ENCODE data around the gene RNF212.

DNA sequence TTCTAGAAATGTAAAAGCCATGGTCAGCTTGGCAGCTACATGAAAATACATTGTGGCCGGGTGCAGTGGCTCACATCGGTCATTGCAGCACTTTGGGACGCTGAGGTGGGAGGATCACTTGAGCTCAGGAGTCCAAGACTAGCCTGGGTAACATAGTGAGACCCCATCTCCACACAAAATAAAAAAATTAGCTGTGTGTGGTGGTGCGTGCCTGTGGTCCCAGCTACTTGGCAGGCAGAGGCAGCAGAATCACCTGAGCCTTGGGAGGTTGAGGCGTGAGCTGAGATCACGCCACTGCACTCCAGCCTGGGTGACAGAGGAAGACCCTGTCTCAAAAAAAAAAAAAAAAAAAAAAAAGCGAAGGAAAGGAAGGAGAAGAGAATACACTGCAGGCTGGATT is 29.0 kb downstream of the RNF212 start:
- no peak for TF ChIP-seq CTCF (IDR thresholded peaks at IDR 0.05; ENCODE audit: extremely low read depth in 1 of 2, insufficient read depth in 1 of 2, low read depth in 1 of 2, low read length in 2 of 2)
- TF ChIP-seq, protein P1, sequence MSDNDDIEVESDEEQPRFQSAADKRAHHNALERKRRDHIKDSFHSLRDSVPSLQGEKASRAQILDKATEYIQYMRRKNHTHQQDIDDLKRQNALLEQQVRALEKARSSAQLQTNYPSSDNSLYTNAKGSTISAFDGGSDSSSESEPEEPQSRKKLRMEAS (IDR thresholded peaks at IDR 0.05; ENCODE audit: insufficient read depth, insufficient read length), result no peak
- no peak for TF ChIP-seq JUN (IDR thresholded peaks at IDR 0.05; ENCODE audit: borderline replicate concordance, insufficient read depth, insufficient read length, low read depth)
- no peak for TF ChIP-seq POLR2A (IDR thresholded peaks at IDR 0.05; ENCODE audit: low read depth, low read length)
- TF ChIP-seq EZH2 (IDR thresholded peaks at IDR 0.05; ENCODE audit: borderline replicate concordance, low read depth, low read length, severe bottlenecking), result no peak
- TF ChIP-seq POLR2AphosphoS5 (IDR thresholded peaks at IDR 0.05; ENCODE audit: insufficient read depth, low read depth, low read length), result no peak
- TF ChIP-seq MYC (IDR thresholded peaks at IDR 0.05; ENCODE audit: low read depth, low read length), result no peak
